Activated CD4-positive, alpha-beta T cell treated with anti-CD3 and anti-CD28 coated beads for 36 hours (primary cell): ENCODE measurements around the gene CNTNAP2. TPM values are rescaled to one million over a fixed set of nuclear protein-coding genes. Genes with fewer than 3 reads are reported as not detected.

Experiments
- ATAC-seq: fragments of 200-7000 bp; cut with Tn5 transposase; one replicate; pipeline ENCODE4 v1.10.0; 2021; ENCODE audit warnings: mild to moderate bottlenecking, moderate library complexity
- CTCF ChIA-PET: fragments of 350-600 bp; sonication (Branson Sonifier 250); formaldehyde crosslinking; loops from one replicate; lab custom pipeline; 2021; ENCODE audit warnings: antibody characterized with exemption; lab: Charles Lee
- POLR2A ChIA-PET: fragments of 350-600 bp; sonication (Branson Sonifier 250); formaldehyde crosslinking; loops from one replicate; lab custom pipeline; 2021; ENCODE audit warnings: antibody characterized with exemption, inconsistent platforms; lab: Charles Lee
- DNase-seq: peaks from one replicate; pipeline ENCODE4 v3.0.0-alpha.2; 2020
- H3K27ac Mint-ChIP-seq: one replicate; pipeline ENCODE4 v1.8.0; 2021; ENCODE audit warnings: mixed read lengths
- H3K27me3 Mint-ChIP-seq: one replicate; pipeline ENCODE4 v1.8.0; 2021; ENCODE audit warnings: mixed read lengths
- H3K36me3 Mint-ChIP-seq: one replicate; pipeline ENCODE4 v1.8.0; 2021; ENCODE audit warnings: low read depth, mixed read lengths
- H3K4me1 Mint-ChIP-seq: one replicate; pipeline ENCODE4 v1.8.0; 2021; ENCODE audit warnings: mixed read lengths
- H3K4me3 Mint-ChIP-seq: one replicate; pipeline ENCODE4 v1.8.0; 2021; ENCODE audit warnings: mild to moderate bottlenecking, moderate library complexity, mixed read lengths
- H3K9me3 Mint-ChIP-seq: one replicate; pipeline ENCODE4 v1.8.0; 2021; ENCODE audit warnings: low read depth, mixed read lengths
- intact Hi-C, 2 experiments: fragments of 100-400 bp; cut with DNase I in 1 of 2; cut with micrococcal nuclease in 1 of 2; formaldehyde crosslinking; loops; one replicate each; pipeline versions ENCODE4 v1.14.2 to v1.15.1; 2022 to 2024; cut with DNase I, micrococcal nuclease
- total RNA-seq, 2 experiments: library from RNA; stranded (reverse); gene quantifications; one replicate each; pipeline ENCODE4 v1.2.3, GENCODE V29; 2021

The CNTNAP2 gene
- total RNA-seq, 2 experiments from 2014 or later: not detected

DNA sequence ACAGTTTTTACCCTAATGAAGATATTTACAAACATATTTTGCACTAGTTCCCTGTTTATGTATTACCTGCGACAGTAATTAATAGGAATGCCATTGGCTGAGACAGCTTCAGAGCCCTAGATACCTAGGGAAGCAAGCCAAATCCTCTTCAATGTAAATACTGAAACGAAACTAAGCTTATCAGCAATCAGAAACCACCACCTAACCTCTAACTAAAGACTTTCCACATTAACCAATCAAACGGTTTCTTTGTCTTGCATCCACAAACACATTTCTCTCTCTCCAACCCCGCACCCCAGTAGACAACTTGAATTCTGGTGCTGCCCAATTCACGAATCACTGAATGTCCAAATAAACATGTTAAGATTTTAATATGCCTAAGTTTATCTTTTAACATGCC lies 1999.6 kb downstream of the CNTNAP2 start:
- no peaks in the 10 kb centered on the region for H3K27me3 Mint-ChIP-seq
- H3K9me3 Mint-ChIP-seq: no peaks in the 10 kb centered on the region
- no peaks in the 10 kb centered on the region for H3K4me1 Mint-ChIP-seq
- H3K27ac Mint-ChIP-seq: no peak overlapping the region
- intact Hi-C loops: no loop called here
- DNase-seq: no peak
- H3K4me3 Mint-ChIP-seq: no peak overlapping the region
- no peaks in the 10 kb centered on the region for H3K36me3 Mint-ChIP-seq
- ChIA-PET POLR2A (no interaction called here), CTCF (interaction anchor here (0.6 kb wide), 1 partner anchor 79 kb away, joined by 5 read pairs; no protein-coding TSS in a partner anchor)
- ATAC-seq: no peak

DNA sequence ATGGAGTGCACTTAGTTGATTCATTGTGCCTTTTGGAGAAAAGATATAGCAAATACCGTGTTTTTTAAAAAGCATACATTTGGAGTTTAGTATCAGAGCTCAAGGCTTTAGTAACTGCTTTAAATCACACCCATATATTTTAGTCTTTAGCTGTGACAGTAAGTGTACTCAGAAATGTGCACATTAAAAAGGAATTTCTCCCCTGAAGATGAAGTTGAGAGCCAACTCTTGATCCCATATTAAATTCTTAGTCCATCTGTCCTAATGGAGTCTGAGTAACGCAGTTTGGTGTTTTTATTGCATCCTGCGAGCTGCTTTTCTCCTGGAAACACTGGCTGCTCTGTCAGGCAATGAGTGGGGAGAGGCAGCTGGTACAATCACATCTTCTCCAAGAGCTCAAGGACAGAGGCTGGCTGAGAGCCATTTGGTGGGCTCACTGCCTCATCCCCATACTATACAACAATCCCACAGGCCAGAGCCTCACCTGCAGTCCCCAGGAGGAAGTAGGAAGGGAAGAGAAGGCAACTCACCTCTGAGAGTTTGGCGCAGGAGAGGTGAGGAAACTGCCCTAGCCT lies 2000.3 kb downstream of the CNTNAP2 start:
- Mint-ChIP-seq H3K9me3 (no peaks in the 10 kb centered on the region), H3K27me3 (peaks cover 2% of the 10 kb centered on the region), H3K4me1 (no peaks in the 10 kb centered on the region), H3K36me3 (no peaks in the 10 kb centered on the region), H3K4me3 (no peak overlapping the region), H3K27ac (no peak overlapping the region)
- DNase-seq (no peak), ATAC-seq (no peak)
- POLR2A ChIA-PET: interaction anchor here (0.7 kb wide), 1 partner anchor 173 kb away, joined by 3 read pairs; no protein-coding TSS in a partner anchor
- CTCF ChIA-PET: no interaction called here
- intact Hi-C loops: no loop called here

DNA sequence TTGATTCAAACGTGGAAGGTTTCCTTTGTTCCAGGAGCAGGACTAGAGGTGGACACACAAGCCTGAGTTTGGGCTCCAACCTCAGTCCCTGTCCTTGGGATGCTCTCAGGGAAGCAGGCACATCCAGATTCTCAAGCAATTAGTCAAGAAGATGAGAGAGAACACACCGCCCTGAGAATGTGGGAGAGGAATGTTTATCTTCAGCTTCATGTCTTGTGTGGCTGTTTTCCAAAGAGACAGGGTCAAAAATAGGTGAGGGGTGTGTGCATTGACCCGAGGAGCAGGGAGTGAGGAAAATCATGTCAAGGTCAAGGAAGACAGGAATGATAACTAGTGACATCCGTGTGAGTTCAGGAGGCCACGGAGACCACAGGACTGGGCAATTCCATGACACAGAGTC lies 2001.8 kb downstream of the CNTNAP2 start:
- CTCF ChIA-PET: no interaction called here
- Mint-ChIP-seq H3K27ac (no peak overlapping the region), H3K9me3 (no peaks in the 10 kb centered on the region), H3K4me3 (no peak overlapping the region), H3K4me1 (no peaks in the 10 kb centered on the region), H3K27me3 (peaks cover 4% of the 10 kb centered on the region), H3K36me3 (no peaks in the 10 kb centered on the region)
- POLR2A ChIA-PET: no interaction called here
- no peak for ATAC-seq
- no peak for DNase-seq
- intact Hi-C loops: no loop called here

DNA sequence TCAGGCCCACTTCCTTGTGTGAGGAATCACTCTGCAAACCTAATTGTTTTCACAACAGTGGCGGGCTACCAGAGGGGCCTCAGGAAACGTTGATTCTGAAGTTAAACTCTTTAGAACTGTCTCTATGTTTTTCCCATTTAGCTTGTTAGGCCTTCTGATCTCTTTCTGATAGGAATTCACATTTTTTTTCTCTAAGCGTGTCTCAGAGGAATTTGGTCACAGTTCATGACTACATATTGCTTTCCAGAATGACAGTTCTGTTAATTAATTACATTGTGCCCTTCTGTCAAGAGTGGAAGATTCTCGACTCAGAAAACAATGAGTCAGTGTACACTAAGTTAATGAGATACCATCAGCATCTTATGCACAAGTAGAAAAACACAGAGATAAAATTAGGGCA lies 2004.8 kb downstream of the CNTNAP2 start:
- no peak for ATAC-seq
- DNase-seq: no peak
- ChIA-PET CTCF (no interaction called here), POLR2A (no interaction called here)
- Mint-ChIP-seq H3K4me1 (no peaks in the 10 kb centered on the region), H3K36me3 (no peaks in the 10 kb centered on the region), H3K9me3 (no peaks in the 10 kb centered on the region), H3K4me3 (no peak overlapping the region), H3K27me3 (peaks cover 6% of the 10 kb centered on the region), H3K27ac (no peak overlapping the region)
- intact Hi-C loops: no loop called here

DNA sequence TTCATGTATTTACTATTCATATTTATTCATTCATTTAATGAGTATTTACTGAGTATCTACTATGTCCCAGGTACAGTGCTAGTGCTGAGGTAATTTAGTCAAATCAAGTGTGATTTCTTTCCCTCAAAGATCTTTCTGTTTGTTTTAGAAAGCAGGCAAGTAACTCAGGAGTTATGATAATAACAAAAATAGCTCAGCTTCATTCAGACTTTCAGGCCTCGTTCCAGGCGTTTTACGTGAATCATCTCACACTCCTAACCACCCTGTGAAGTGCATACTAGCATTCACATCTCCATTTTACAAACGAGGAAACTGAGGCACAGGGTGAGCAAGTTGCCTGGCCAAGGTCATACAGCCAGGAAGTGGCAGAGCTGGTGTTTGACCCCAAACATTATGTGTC lies 2005.2 kb downstream of the CNTNAP2 start:
- Mint-ChIP-seq H3K27me3 (peaks cover 6% of the 10 kb centered on the region), H3K9me3 (no peaks in the 10 kb centered on the region), H3K4me1 (no peaks in the 10 kb centered on the region), H3K4me3 (no peak overlapping the region), H3K27ac (no peak overlapping the region), H3K36me3 (no peaks in the 10 kb centered on the region)
- intact Hi-C loops: no loop called here
- POLR2A ChIA-PET: no interaction called here
- no peak for ATAC-seq
- CTCF ChIA-PET: no interaction called here
- DNase-seq: no peak

DNA sequence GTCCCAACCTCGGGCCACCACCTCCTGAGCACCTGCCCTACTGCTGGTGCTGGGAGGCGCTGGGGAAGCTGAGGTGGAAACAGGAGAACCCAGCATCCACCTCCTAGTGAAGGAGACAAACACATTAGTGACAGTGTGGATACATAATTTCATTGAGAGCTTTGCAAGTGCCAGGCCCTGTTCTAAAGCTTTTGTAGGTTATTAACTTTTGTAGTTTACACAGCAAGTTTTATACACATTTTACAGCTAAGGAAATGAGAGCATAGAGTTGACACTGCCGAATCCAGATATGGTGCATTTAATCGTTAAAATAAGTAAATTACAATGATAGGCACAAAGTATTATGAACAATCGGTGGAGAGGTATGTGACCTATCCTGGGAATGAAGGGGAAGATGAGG lies 2007.9 kb downstream of the CNTNAP2 start:
- no peak for DNase-seq
- no peaks in the 10 kb centered on the region for H3K4me1 Mint-ChIP-seq
- CTCF ChIA-PET: no interaction called here
- H3K27ac Mint-ChIP-seq: no peak overlapping the region
- H3K4me3 Mint-ChIP-seq: no peak overlapping the region
- POLR2A ChIA-PET: no interaction called here
- intact Hi-C loops: no loop called here
- peaks cover 6% of the 10 kb centered on the region for H3K27me3 Mint-ChIP-seq
- H3K36me3 Mint-ChIP-seq: no peaks in the 10 kb centered on the region
- no peaks in the 10 kb centered on the region for H3K9me3 Mint-ChIP-seq
- no peak for ATAC-seq

DNA sequence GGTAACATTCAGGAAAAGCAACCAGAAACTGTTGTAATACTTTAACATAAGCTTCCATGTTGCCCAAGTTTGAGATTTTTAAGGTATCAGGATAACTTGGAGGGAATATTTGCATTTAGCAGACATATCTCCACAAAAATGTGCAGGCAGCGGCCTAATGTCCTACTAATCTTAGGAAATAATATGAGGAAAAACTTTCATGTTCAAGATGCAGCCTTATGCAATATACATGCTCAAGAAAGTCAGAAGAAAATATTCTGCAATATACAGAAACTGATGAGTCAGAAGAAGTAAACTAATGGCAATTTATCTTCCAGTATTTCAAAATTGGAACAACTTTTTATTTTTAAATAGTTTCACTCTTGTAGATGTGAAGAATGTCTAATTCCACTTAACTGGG lies 2010.8 kb downstream of the CNTNAP2 start:
- Mint-ChIP-seq H3K27ac (no peak overlapping the region), H3K27me3 (peaks cover 1% of the 10 kb centered on the region), H3K36me3 (no peaks in the 10 kb centered on the region), H3K9me3 (no peaks in the 10 kb centered on the region), H3K4me3 (no peak overlapping the region), H3K4me1 (no peaks in the 10 kb centered on the region)
- DNase-seq (no peak), ATAC-seq (no peak)
- intact Hi-C loops: no loop called here
- ChIA-PET POLR2A (no interaction called here), CTCF (no interaction called here)

DNA sequence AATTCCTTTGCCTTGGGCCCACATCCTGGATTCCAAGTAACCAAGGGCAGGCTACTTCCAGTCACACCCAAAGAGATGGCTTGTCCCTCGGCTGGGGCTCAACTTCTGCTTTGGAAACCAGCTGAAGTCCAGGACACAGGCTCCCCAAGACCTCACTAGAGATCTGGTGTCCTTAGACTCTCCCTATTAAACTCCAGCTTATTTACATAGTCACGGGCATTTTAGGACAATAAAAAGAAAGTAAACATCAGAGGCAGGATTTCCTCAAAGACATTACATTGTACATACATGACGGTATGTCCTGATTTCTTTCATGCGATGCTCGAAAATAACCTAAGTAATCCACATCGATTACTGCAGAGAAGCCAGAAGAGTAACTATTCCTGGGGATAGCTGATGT lies 2012.4 kb downstream of the CNTNAP2 start:
- ATAC-seq: no peak
- Mint-ChIP-seq H3K27ac (no peak overlapping the region), H3K36me3 (no peaks in the 10 kb centered on the region), H3K9me3 (no peaks in the 10 kb centered on the region), H3K4me3 (no peak overlapping the region), H3K4me1 (no peaks in the 10 kb centered on the region), H3K27me3 (peaks cover 5% of the 10 kb centered on the region)
- no peak for DNase-seq
- ChIA-PET POLR2A (no interaction called here), CTCF (interaction anchor here (0.7 kb wide), 1 partner anchor 13 kb away, joined by 3 read pairs; no protein-coding TSS in a partner anchor)
- intact Hi-C loops: no loop called here

DNA sequence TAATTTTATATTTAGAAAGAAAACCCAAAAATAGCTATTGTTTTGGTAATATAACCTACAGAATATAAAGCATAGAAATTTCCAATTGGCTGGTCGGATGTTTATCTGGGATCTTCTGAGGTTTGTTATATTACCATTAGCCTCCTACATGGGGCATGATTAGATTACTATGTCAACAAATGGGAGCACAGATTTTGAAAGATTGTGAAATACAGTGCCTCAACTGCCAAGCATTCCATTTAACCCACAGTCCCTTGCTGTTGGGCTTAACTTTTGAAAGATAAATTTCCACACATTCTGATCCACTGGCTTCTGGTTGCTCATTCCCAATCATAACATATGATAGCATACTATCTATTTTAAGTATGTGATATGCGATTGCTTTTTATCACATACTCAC lies 2018.5 kb downstream of the CNTNAP2 start:
- DNase-seq (no peak), ATAC-seq (no peak)
- ChIA-PET POLR2A (no interaction called here), CTCF (no interaction called here)
- intact Hi-C loops: no loop called here
- Mint-ChIP-seq H3K9me3 (no peaks in the 10 kb centered on the region), H3K36me3 (no peaks in the 10 kb centered on the region), H3K27ac (no peak overlapping the region), H3K27me3 (peaks cover 6% of the 10 kb centered on the region), H3K4me3 (no peak overlapping the region), H3K4me1 (no peaks in the 10 kb centered on the region)

DNA sequence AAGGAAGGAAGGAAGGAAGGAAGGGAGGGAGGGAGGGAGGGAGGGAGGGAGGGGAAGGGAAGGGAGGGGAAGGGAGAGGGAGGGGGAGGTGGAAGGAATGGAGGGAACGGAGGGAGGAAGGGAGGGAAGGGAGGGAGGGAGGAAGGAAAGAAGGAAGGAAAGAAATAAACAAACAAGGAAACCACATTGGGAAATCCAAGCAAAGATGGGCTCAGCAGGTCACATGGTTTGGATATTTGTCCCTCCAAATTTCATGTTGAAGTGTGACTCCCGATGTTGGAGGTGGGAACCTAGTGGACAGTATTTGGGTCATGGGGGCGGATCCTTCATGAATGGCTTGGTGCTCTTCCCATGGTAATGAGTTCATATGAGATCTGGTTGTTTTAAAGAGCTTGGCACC lies 2019.4 kb downstream of the CNTNAP2 start:
- H3K4me1 Mint-ChIP-seq: no peaks in the 10 kb centered on the region
- ATAC-seq (no peak), DNase-seq (no peak)
- no peak overlapping the region for H3K27ac Mint-ChIP-seq
- H3K36me3 Mint-ChIP-seq: no peaks in the 10 kb centered on the region
- peaks cover 6% of the 10 kb centered on the region for H3K27me3 Mint-ChIP-seq
- H3K4me3 Mint-ChIP-seq: no peak overlapping the region
- POLR2A ChIA-PET: no interaction called here
- CTCF ChIA-PET: interaction anchor here (1.1 kb wide), 1 partner anchor 127 kb away, joined by 3 read pairs; no protein-coding TSS in a partner anchor
- no peaks in the 10 kb centered on the region for H3K9me3 Mint-ChIP-seq
- intact Hi-C loops: no loop called here

DNA sequence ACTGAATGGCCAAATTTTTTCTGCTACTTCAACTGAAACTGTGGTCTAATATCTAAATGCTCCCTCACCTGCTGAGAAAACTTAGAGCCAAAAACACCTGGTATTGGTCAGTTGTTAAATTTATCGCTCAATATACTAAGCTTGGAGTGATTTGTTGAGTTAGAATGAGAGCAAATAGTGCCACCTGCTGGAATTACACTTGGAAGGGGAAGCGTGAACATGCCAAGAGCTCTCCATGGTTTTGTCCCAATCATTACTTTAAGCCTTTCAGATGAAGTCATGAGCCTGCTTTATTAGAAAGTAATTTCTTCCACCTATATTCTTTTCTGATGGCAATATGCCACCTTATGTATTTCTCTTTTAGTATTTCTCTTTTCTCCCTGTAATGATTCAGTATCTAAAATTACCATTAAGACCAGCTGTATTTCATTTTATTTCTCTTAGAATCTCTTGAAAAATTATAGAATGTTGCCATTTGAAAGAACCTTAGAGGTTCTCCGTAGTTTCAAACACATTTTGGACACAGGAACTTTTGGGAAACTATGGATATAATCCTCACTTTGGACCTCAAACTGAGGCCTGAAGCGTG lies 2026.2 kb downstream of the CNTNAP2 start:
- intact Hi-C loops: no loop called here

DNA sequence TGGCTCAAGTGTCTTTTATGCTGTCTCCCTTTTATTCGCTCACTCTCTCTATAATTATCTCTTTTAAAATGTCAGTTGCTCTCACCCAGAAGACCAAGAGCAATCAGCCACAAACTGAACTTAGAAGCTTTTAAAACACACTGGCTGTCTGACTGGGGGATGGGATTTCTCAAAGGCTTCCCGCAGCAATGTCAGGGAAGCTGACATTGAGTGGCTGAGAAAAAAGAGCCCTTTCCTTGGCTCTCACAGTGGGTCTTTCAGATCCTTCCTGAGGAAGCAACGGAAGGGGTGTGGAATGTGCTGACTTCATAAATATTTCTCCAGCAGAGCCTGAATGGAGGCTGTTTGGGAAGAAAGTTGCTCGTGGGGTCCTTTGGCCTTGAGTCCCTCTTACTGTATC lies 2028.2 kb downstream of the CNTNAP2 start:
- DNase-seq (no peak), ATAC-seq (no peak)
- CTCF ChIA-PET: interaction anchor here (0.7 kb wide), 1 partner anchor 262 kb away, joined by 3 read pairs; no protein-coding TSS in a partner anchor
- H3K4me1 Mint-ChIP-seq: no peaks in the 10 kb centered on the region
- H3K27me3 Mint-ChIP-seq: peaks cover 9% of the 10 kb centered on the region
- no peaks in the 10 kb centered on the region for H3K9me3 Mint-ChIP-seq
- no peaks in the 10 kb centered on the region for H3K36me3 Mint-ChIP-seq
- H3K27ac Mint-ChIP-seq: no peak overlapping the region
- POLR2A ChIA-PET: no interaction called here
- no peak overlapping the region for H3K4me3 Mint-ChIP-seq
- intact Hi-C loops: no loop called here

More for the DNA sequence above, 2026.2 kb downstream of the CNTNAP2 start:
- ChIA-PET POLR2A (no interaction called here), CTCF (interaction anchor here (0.6 to 2.4 kb wide), 4 partner anchors 11 to 898 kb away, joined by 3 to 7 read pairs (median 3); no protein-coding TSS in a partner anchor)
- Mint-ChIP-seq H3K27me3 (peaks cover 5% of the 10 kb centered on the region), H3K36me3 (no peaks in the 10 kb centered on the region), H3K27ac (no peak overlapping the region), H3K9me3 (no peaks in the 10 kb centered on the region), H3K4me1 (no peaks in the 10 kb centered on the region), H3K4me3 (no peak overlapping the region)
- peak; percentile 20 for DNase-seq
- no peak for ATAC-seq
